Activated naive CD8-positive, alpha-beta T cell treated with anti-CD3 and anti-CD28 coated beads, Interleukin-2, amount 10 ng/mL, durations not matched to agents 7 days and 5 days (primary cell): ENCODE measurements around the gene RNASE8. TPM values are rescaled to one million over a fixed set of nuclear protein-coding genes. Genes with fewer than 3 reads are reported as not detected.

ENCODE experiments used
- ATAC-seq: fragments of 150-1000 bp; cut with Tn5 transposase; one replicate; pipeline ENCODE4 v1.10.0; 2021; ENCODE audit warnings: low read depth, moderate library complexity
- POLR2A ChIA-PET: fragments of 350-600 bp; sonication (Branson Sonifier 250); formaldehyde crosslinking; loops from one replicate; lab custom pipeline; 2021; ENCODE audit warnings: antibody characterized with exemption; lab: Charles Lee
- DNase-seq: peaks from one replicate; pipeline ENCODE4 v3.0.0; 2021
- H3K27ac Mint-ChIP-seq: one replicate; pipeline ENCODE4 v1.8.0; 2022; ENCODE audit warnings: mild to moderate bottlenecking, mixed read lengths
- H3K27me3 Mint-ChIP-seq: one replicate; pipeline ENCODE4 v1.8.0; 2022; ENCODE audit warnings: mild to moderate bottlenecking, moderate library complexity, mixed read lengths
- H3K36me3 Mint-ChIP-seq: one replicate; pipeline ENCODE4 v1.8.0; 2021; ENCODE audit warnings: mild to moderate bottlenecking, mixed read lengths
- H3K4me1 Mint-ChIP-seq: one replicate; pipeline ENCODE4 v1.8.0; 2021; ENCODE audit warnings: mixed read lengths
- H3K4me3 Mint-ChIP-seq: one replicate; pipeline ENCODE4 v1.8.0; 2022; ENCODE audit warnings: mild to moderate bottlenecking, moderate library complexity, mixed read lengths
- H3K9me3 Mint-ChIP-seq: one replicate; pipeline ENCODE4 v1.8.0; 2021; ENCODE audit warnings: mixed read lengths
- total RNA-seq, 2 experiments: library from RNA; stranded (reverse); gene quantifications; one replicate each; pipeline ENCODE4 v1.2.3, GENCODE V29; 2021

Gene RNASE8
- total RNA-seq, 2 experiments from 2014 or later = not detected

- H3K27ac Mint-ChIP-seq = no peak overlapping the region
- H3K9me3 Mint-ChIP-seq = no peaks in the 10 kb centered on the region
- H3K27me3 Mint-ChIP-seq = peaks cover 26% of the 10 kb centered on the region
- DNase-seq (no peak), ATAC-seq (no peak)
- peaks cover 10% of the 10 kb centered on the region for H3K4me1 Mint-ChIP-seq
- H3K4me3 Mint-ChIP-seq = no peak overlapping the region
- POLR2A ChIA-PET = no interaction called here
- H3K36me3 Mint-ChIP-seq = no peaks in the 10 kb centered on the region
Measured at GRCh38 chr14:21023174-21023573, 34.4 kb upstream of the RNASE8 start.

- peak overlapping the region; percentile 81 for H3K4me3 Mint-ChIP-seq
- POLR2A ChIA-PET = no interaction called here
- no peaks in the 10 kb centered on the region for H3K36me3 Mint-ChIP-seq
- no peaks in the 10 kb centered on the region for H3K9me3 Mint-ChIP-seq
- H3K27ac Mint-ChIP-seq = peak overlapping the region; percentile 9
- ATAC-seq = no peak
- no peak for DNase-seq
- H3K27me3 Mint-ChIP-seq = peaks cover 26% of the 10 kb centered on the region
- peaks cover 10% of the 10 kb centered on the region for H3K4me1 Mint-ChIP-seq
Measured at GRCh38 chr14:21023817-21024584, 33.6 kb upstream of the RNASE8 start.

- no peaks in the 10 kb centered on the region for H3K9me3 Mint-ChIP-seq
- ATAC-seq = peak; percentile 79
- POLR2A ChIA-PET = no interaction called here
Measured at GRCh38 chr14:21024585-21025370, 32.8 kb upstream of the RNASE8 start, which contains the start of gene NDRG2. Gene NDRG2 (minus strand): TSS chr14:21025061. CDS start chr14:21023315, 1,746 bp downstream.

GRCh38 chr14:21025371-21026273 lies 32.0 kb upstream of the RNASE8 start:
- H3K4me1 Mint-ChIP-seq = peaks cover 10% of the 10 kb centered on the region
- H3K27ac Mint-ChIP-seq = no peak overlapping the region
- no peak for ATAC-seq
- H3K27me3 Mint-ChIP-seq = peaks cover 26% of the 10 kb centered on the region
- H3K4me3 Mint-ChIP-seq = peak overlapping the region; percentile 75
- H3K9me3 Mint-ChIP-seq = no peaks in the 10 kb centered on the region
- POLR2A ChIA-PET = no interaction called here
- no peaks in the 10 kb centered on the region for H3K36me3 Mint-ChIP-seq
- no peak for DNase-seq

More at GRCh38 chr14:21024585-21025370, 32.8 kb upstream of the RNASE8 start, which contains the start of gene NDRG2:
- Mint-ChIP-seq H3K4me1 (peaks cover 10% of the 10 kb centered on the region), H3K27ac (peak within 1 kb of the TSS; percentile 9), H3K36me3 (no peaks in the 10 kb centered on the region), H3K27me3 (peaks cover 26% of the 10 kb centered on the region), H3K4me3 (peak within 1 kb of the TSS; percentile 81)
- DNase-seq = peak; percentile 77

GRCh38 chr14:21026274-21026987 lies 31.2 kb upstream of the RNASE8 start:
- no peaks in the 10 kb centered on the region for H3K9me3 Mint-ChIP-seq
- DNase-seq (no peak), ATAC-seq (no peak)
- H3K36me3 Mint-ChIP-seq = no peaks in the 10 kb centered on the region
- H3K27me3 Mint-ChIP-seq = peaks cover 26% of the 10 kb centered on the region
- no peak overlapping the region for H3K27ac Mint-ChIP-seq
- POLR2A ChIA-PET = no interaction called here
- H3K4me3 Mint-ChIP-seq = peak overlapping the region; percentile 28
- H3K4me1 Mint-ChIP-seq = peaks cover 10% of the 10 kb centered on the region

- DNase-seq (no peak), ATAC-seq (no peak)
- Mint-ChIP-seq H3K27me3 (peaks cover 26% of the 10 kb centered on the region), H3K4me1 (peaks cover 10% of the 10 kb centered on the region), H3K27ac (no peak overlapping the region), H3K4me3 (no peak overlapping the region), H3K36me3 (no peaks in the 10 kb centered on the region), H3K9me3 (no peaks in the 10 kb centered on the region)
- POLR2A ChIA-PET = no interaction called here
Measured at GRCh38 chr14:21026988-21027315, 30.7 kb upstream of the RNASE8 start.

GRCh38 chr14:21029917-21030316 lies 27.7 kb upstream of the RNASE8 start, which contains the start of gene TPPP2:
Gene TPPP2 (plus strand): TSS chr14:21030217. CDS start chr14:21030582, 365 bp downstream.
- Mint-ChIP-seq H3K36me3 (no peaks in the 10 kb centered on the region), H3K9me3 (no peaks in the 10 kb centered on the region), H3K27me3 (peaks cover 8% of the 10 kb centered on the region), H3K27ac (no peak within 1 kb of the TSS), H3K4me1 (peaks cover 2% of the 10 kb centered on the region), H3K4me3 (no peak within 1 kb of the TSS)
- no peak for DNase-seq
- POLR2A ChIA-PET = no interaction called here
- ATAC-seq = no peak

- Mint-ChIP-seq H3K4me3 (no peak overlapping the region), H3K27me3 (peaks cover 6% of the 10 kb centered on the region), H3K9me3 (no peaks in the 10 kb centered on the region), H3K36me3 (no peaks in the 10 kb centered on the region), H3K4me1 (no peaks in the 10 kb centered on the region), H3K27ac (no peak overlapping the region)
- DNase-seq (no peak), ATAC-seq (no peak)
- POLR2A ChIA-PET = no interaction called here
Measured at GRCh38 chr14:21030531-21030930, 27.1 kb upstream of the RNASE8 start.

GRCh38 chr14:21032326-21033132 lies 25.1 kb upstream of the RNASE8 start:
- DNase-seq (no peak), ATAC-seq (no peak)
- no peak overlapping the region for H3K4me3 Mint-ChIP-seq
- H3K4me1 Mint-ChIP-seq = no peaks in the 10 kb centered on the region
- H3K9me3 Mint-ChIP-seq = no peaks in the 10 kb centered on the region
- POLR2A ChIA-PET = no interaction called here
- H3K27ac Mint-ChIP-seq = no peak overlapping the region
- peaks cover 2% of the 10 kb centered on the region for H3K27me3 Mint-ChIP-seq
- H3K36me3 Mint-ChIP-seq = no peaks in the 10 kb centered on the region

- Mint-ChIP-seq H3K4me1 (no peaks in the 10 kb centered on the region), H3K27ac (no peak overlapping the region), H3K9me3 (no peaks in the 10 kb centered on the region), H3K4me3 (no peak overlapping the region), H3K27me3 (peaks cover 5% of the 10 kb centered on the region), H3K36me3 (no peaks in the 10 kb centered on the region)
- no peak for DNase-seq
- no peak for ATAC-seq
- POLR2A ChIA-PET = no interaction called here
Measured at GRCh38 chr14:21033133-21033698, 24.4 kb upstream of the RNASE8 start.

GRCh38 chr14:21034707-21035106 lies 22.9 kb upstream of the RNASE8 start, which contains the start of gene RNASE13:
Gene RNASE13 (minus strand): TSS chr14:21034807. CDS start chr14:21034288, 519 bp downstream.
- no peaks in the 10 kb centered on the region for H3K4me1 Mint-ChIP-seq
- H3K27ac Mint-ChIP-seq = no peak within 1 kb of the TSS
- no peaks in the 10 kb centered on the region for H3K9me3 Mint-ChIP-seq
- POLR2A ChIA-PET = no interaction called here
- ATAC-seq (no peak), DNase-seq (no peak)
- peaks cover 6% of the 10 kb centered on the region for H3K27me3 Mint-ChIP-seq
- H3K36me3 Mint-ChIP-seq = no peaks in the 10 kb centered on the region
- no peak within 1 kb of the TSS for H3K4me3 Mint-ChIP-seq

- POLR2A ChIA-PET = no interaction called here
- Mint-ChIP-seq H3K27me3 (peaks cover 8% of the 10 kb centered on the region), H3K4me1 (no peaks in the 10 kb centered on the region), H3K9me3 (no peaks in the 10 kb centered on the region), H3K4me3 (no peak overlapping the region), H3K36me3 (no peaks in the 10 kb centered on the region), H3K27ac (no peak overlapping the region)
- DNase-seq (no peak), ATAC-seq (no peak)
Measured at GRCh38 chr14:21036751-21037150, 20.9 kb upstream of the RNASE8 start.
